Measurements from ENCODE around the gene MAN1C1. TPM values are rescaled to one million over a fixed set of nuclear protein-coding genes. Genes with fewer than 3 reads are reported as not detected.

Gene MAN1C1
- total RNA-seq, 4 donors from 2014 or later: 5.0 to 31.1 (median 7.9) TPM

DNA sequence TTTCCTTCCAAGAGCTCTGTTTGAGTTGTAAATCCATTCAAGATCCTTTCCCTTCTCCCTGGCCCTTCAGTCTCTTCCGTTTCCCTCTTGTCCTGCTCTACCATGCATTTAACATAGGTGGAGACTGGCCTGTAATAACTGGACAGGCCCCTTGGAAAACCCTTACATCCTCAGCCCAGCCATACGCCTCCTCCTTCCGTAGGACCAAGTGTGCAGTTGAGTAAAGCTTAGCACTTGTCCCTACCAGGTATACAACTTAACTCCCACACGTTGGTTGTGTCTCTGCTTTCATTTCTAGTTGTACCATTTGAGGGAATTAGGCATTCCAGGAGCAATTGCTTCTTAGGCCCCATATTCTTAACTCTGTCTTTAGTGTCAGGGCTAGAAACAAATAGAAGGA lies 6.4 kb downstream of the MAN1C1 start:
- Histone ChIP-seq H3K9me3 (no peaks in the 10 kb centered on the region), H3K27me3 (no peaks in the 10 kb centered on the region), H3K36me3 (no peaks in the 10 kb centered on the region), H3K4me1 (peaks cover 0 to 12% of the 10 kb centered on the region in 2 donors), H3K4me3 (no peak overlapping the region), H3K27ac (peak overlapping the region in 1 of 2 donors; percentile 26)
- no peak for TF ChIP-seq POLR2A (IDR thresholded peaks at IDR 0.05)
- TF ChIP-seq CTCF (IDR thresholded peaks at IDR 0.05): no peak
- no peak for DNase-seq
- intact Hi-C loops (cut with DNase I; ENCODE audit: low total_unique reads): no loop called here

DNA sequence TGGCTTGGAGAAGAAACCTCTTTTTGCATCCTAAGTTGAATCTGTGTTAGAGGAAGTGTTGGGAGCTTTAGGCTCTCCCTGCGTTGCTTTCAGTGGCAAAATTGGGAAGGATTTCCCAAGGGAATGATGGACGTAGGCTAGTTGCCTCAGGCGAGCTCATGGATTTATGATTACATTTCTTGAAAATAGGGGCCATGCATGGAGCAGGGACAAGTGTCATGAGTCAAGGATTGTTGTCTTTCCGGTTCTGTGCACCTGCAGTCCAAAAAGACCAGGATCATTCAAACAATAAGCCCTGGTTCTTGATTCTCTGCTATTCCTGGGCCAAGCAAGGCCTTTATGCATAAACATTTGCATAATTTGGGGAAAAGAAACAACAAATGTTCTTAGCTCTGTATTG lies 7.1 kb downstream of the MAN1C1 start:
- H3K27me3 ChIP-seq: no peaks in the 10 kb centered on the region
- TF ChIP-seq POLR2A (IDR thresholded peaks at IDR 0.05) (no peak), CTCF (IDR thresholded peaks at IDR 0.05) (no peak)
- peaks cover 0 to 11% of the 10 kb centered on the region in 2 donors for H3K4me1 ChIP-seq
- intact Hi-C loops (cut with DNase I; ENCODE audit: low total_unique reads): no loop called here
- no peak for DNase-seq
- no peak overlapping the region for H3K27ac ChIP-seq
- no peaks in the 10 kb centered on the region for H3K9me3 ChIP-seq
- no peak overlapping the region for H3K4me3 ChIP-seq
- H3K36me3 ChIP-seq: no peaks in the 10 kb centered on the region

DNA sequence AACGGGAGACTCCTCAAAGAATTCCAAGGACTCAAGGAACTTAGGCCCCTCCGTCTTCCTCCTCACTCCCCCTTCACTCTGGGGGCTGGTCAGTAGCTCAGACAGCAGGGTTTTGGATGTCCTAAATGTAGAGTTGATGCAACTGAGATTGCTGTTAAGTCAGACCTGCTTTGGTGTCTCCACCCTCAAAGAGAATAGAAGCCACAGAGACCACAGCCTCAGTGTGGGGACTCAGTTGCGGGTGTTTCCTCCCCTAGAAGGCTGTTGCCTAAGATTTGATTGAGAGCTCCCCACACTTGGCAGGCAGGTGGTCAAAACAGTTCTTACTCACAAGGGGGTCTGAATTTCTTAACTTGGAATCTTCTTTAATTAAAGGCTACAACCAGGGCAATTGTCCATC lies 7.6 kb downstream of the MAN1C1 start:
- Histone ChIP-seq H3K4me1 (peaks cover 0 to 6% of the 10 kb centered on the region in 2 donors), H3K27me3 (no peaks in the 10 kb centered on the region), H3K9me3 (no peaks in the 10 kb centered on the region), H3K4me3 (no peak overlapping the region), H3K27ac (no peak overlapping the region), H3K36me3 (no peaks in the 10 kb centered on the region)
- no peak for DNase-seq
- intact Hi-C loops (cut with DNase I; ENCODE audit: low total_unique reads): no loop called here
- no peak for TF ChIP-seq CTCF (IDR thresholded peaks at IDR 0.05)
- TF ChIP-seq POLR2A (IDR thresholded peaks at IDR 0.05): no peak

GRCh38 chr1:25624604-25625003 lies 8.0 kb downstream of the MAN1C1 start:
- Histone ChIP-seq H3K27me3 (no peaks in the 10 kb centered on the region), H3K4me1 (peaks cover 0 to 2% of the 10 kb centered on the region in 2 donors), H3K27ac (no peak overlapping the region), H3K36me3 (no peaks in the 10 kb centered on the region), H3K4me3 (no peak overlapping the region), H3K9me3 (no peaks in the 10 kb centered on the region)
- TF ChIP-seq POLR2A (IDR thresholded peaks at IDR 0.05) (no peak), CTCF (IDR thresholded peaks at IDR 0.05) (no peak)
- intact Hi-C loops (cut with DNase I; ENCODE audit: low total_unique reads): no loop called here
- no peak for DNase-seq

DNA sequence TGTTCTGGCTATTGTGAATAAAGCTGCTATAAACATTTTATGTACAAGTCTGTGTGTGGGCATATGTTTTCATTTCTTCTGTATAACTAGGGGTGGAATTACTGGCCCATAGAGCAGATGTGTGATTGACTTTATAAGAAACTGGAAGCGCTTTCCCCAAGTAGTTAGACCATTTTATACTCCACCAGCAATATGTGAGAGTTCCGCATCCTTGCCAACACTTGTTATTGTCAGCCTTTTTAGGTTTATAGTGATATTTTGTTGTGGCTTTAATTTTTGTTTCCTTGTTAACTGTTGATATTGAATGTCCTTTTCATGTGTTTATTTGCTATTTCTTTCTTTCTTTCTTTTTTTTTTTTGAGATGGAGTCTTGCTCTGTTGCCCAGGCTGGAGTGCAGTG lies 9.4 kb downstream of the MAN1C1 start:
- H3K9me3 ChIP-seq: no peaks in the 10 kb centered on the region
- no peak overlapping the region for H3K4me3 ChIP-seq
- no peaks in the 10 kb centered on the region for H3K36me3 ChIP-seq
- intact Hi-C loops (cut with DNase I; ENCODE audit: low total_unique reads): no loop called here
- no peaks in the 10 kb centered on the region for H3K4me1 ChIP-seq
- DNase-seq: no peak
- H3K27ac ChIP-seq: no peak overlapping the region
- no peak for TF ChIP-seq POLR2A (IDR thresholded peaks at IDR 0.05)
- TF ChIP-seq CTCF (IDR thresholded peaks at IDR 0.05): no peak
- H3K27me3 ChIP-seq: no peaks in the 10 kb centered on the region

All from uterus (tissue), 4 donors.